ENCODE data around the gene RAB2B.

- no peak for TF ChIP-seq CTCF (IDR thresholded peaks at IDR 0.05; ENCODE audit: low read depth, low read length)
- TF ChIP-seq, protein P1, sequence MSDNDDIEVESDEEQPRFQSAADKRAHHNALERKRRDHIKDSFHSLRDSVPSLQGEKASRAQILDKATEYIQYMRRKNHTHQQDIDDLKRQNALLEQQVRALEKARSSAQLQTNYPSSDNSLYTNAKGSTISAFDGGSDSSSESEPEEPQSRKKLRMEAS (IDR thresholded peaks at IDR 0.05; ENCODE audit: low read depth, low read length) = no peak
- no peak for TF ChIP-seq POLR2A (IDR thresholded peaks at IDR 0.05; ENCODE audit: extremely low read depth, insufficient read length)
- no peak for TF ChIP-seq MYC (IDR thresholded peaks at IDR 0.05; ENCODE audit: low read depth, low read length)
Observed at GRCh38 chr14:21520767-21521166, 44.0 kb upstream of the RAB2B start.
